Body of pancreas (tissue), 4 donors: ENCODE results near the gene MYL3. TPM values are rescaled to one million over a fixed set of nuclear protein-coding genes. Genes with fewer than 3 reads are reported as not detected.
A peak's percentile ranks its signal among the peaks of the same experiment; 100 is the strongest.

Experiments used
- ATAC-seq: fragments of 150-250 bp; one replicate; pipeline ENCODE4 v1.9.1; 2016
- DNase-seq, 4 donors: peaks; one replicate each; pipeline ENCODE4 v3.0.0-alpha.2; 2019
- H3K27ac ChIP-seq, 4 donors: fragments of 200-600 bp; sonication (generic); 1 replicate in 3 of 4; 2 replicates in 1 of 4; pipeline versions ENCODE4 v1.5.1 to v1.6.1; 2016 to 2019; ENCODE audit warnings: mild to moderate bottlenecking in 1 of 4, mixed read lengths in 1 of 4, moderate library complexity in 1 of 4
- H3K27me3 ChIP-seq, 2 donors: fragments of 200-600 bp; sonication (generic); one replicate each; pipeline ENCODE4 v1.6.0; 2016; ENCODE audit warnings: mild to moderate bottlenecking in 1 of 2
- H3K36me3 ChIP-seq, 2 donors: fragments of 200-600 bp; sonication (generic); replicated peaks in 1 of 2; 2 replicates each; pipeline ENCODE4 v1.5.1; 2016; ENCODE audit warnings: low read depth in 2 of 2; ENCODE audit not compliant: insufficient read depth in 1 of 2
- H3K4me1 ChIP-seq: fragments of 200-600 bp; sonication (generic); one replicate; pipeline ENCODE4 v1.6.0; 2016
- H3K4me3 ChIP-seq, 2 donors: fragments of 200-600 bp; sonication (generic); 1 replicate in 1 of 2; 2 replicates in 1 of 2; pipeline ENCODE4 v1.5.1; 2016 to 2019
- H3K9me3 ChIP-seq, 3 donors: fragments of 200-600 bp; sonication (generic); 1 replicate in 2 of 3; 2 replicates in 1 of 3; pipeline ENCODE4 v1.5.1; 2016
- CTCF ChIP-seq, 7 experiments: fragments of 450-650 bp in 4 of 7; fragments of 200-600 bp in 3 of 7; sonication (generic) in 3 of 7; IDR thresholded peaks; one replicate each; pipeline ENCODE4 v1.5.1; 2016 to 2019; ENCODE audit warnings: antibody characterized with exemption in 7 of 7
- POLR2A ChIP-seq, 3 donors: fragments of 450-650 bp; IDR thresholded peaks; one replicate each; pipeline ENCODE4 v1.6.1; 2016; ENCODE audit warnings: antibody characterized with exemption in 3 of 3, mild to moderate bottlenecking in 2 of 3
- WGBS, 2 donors: methylation state at CpG; one replicate each; pipeline ENCODE4 v1.1.5; 2017; 5-methylcytosine and 5-hydroxymethylcytosine counted together
- intact Hi-C: fragments of 100-400 bp; cut with DNase I; formaldehyde crosslinking; loops from one replicate; pipeline ENCODE4 v1.15.1; 2023
- total RNA-seq, 2 donors: library from RNA; depleted of rRNA; stranded (reverse); fragments of >200 nt; gene quantifications; one replicate each; pipeline ENCODE4 v1.1.0, GENCODE V29; 2016

MYL3 gene
- total RNA-seq, 2 donors from 2014 or later = 10.4 TPM; not detected in 1

- Histone ChIP-seq H3K4me1 (peaks cover 5% of the 10 kb centered on the region), H3K36me3 (no peaks in the 10 kb centered on the region), H3K9me3 (no peaks in the 10 kb centered on the region), H3K27me3 (no peaks in the 10 kb centered on the region), H3K27ac (no peak overlapping the region), H3K4me3 (no peak overlapping the region)
- 79 to 86% methylated on average over 10 of the region's 10 CpGs for WGBS, 2 donors
- DNase-seq (peak in 2 of 4 donors; percentile 1 to 10), ATAC-seq (no peak)
- intact Hi-C loops = no loop called here
- TF ChIP-seq CTCF (IDR thresholded peaks at IDR 0.05) (no peak), POLR2A (IDR thresholded peaks at IDR 0.05) (no peak)
Measured at GRCh38 chr3:46860810-46861604, 2.2 kb downstream of the MYL3 start.

GRCh38 chr3:46860017-46860809 lies 3.0 kb downstream of the MYL3 start:
- Histone ChIP-seq H3K4me3 (no peak overlapping the region), H3K9me3 (no peaks in the 10 kb centered on the region), H3K36me3 (no peaks in the 10 kb centered on the region), H3K27me3 (no peaks in the 10 kb centered on the region), H3K27ac (no peak overlapping the region), H3K4me1 (peaks cover 5% of the 10 kb centered on the region)
- TF ChIP-seq CTCF (IDR thresholded peaks at IDR 0.05) = peak in 3 of 7 experiments; percentile 9 to 25 (median 13)
- TF ChIP-seq POLR2A (IDR thresholded peaks at IDR 0.05) = no peak
- DNase-seq = peak in 2 of 4 donors; percentile 11 to 49
- no peak for ATAC-seq
- intact Hi-C loops = no loop called here
- WGBS, 2 donors = 51 to 84% methylated on average over 3 to 19 of the region's 19 CpGs

- ATAC-seq (no peak), DNase-seq (peak in 2 of 4 donors; percentile 2 to 6)
- H3K27me3 ChIP-seq = no peaks in the 10 kb centered on the region
- no peak overlapping the region for H3K27ac ChIP-seq
- H3K4me1 ChIP-seq = peaks cover 5% of the 10 kb centered on the region
- TF ChIP-seq POLR2A (IDR thresholded peaks at IDR 0.05) = no peak
- TF ChIP-seq CTCF (IDR thresholded peaks at IDR 0.05) = no peak
- WGBS, 2 donors = 66 to 74% methylated on average over 10 to 11 of the region's 11 CpGs
- H3K9me3 ChIP-seq = no peaks in the 10 kb centered on the region
- H3K4me3 ChIP-seq = no peak overlapping the region
- H3K36me3 ChIP-seq = no peaks in the 10 kb centered on the region
- intact Hi-C loops = no loop called here
Measured at GRCh38 chr3:46859001-46859710, 4.1 kb downstream of the MYL3 start.

- H3K9me3 ChIP-seq = no peaks in the 10 kb centered on the region
- H3K4me1 ChIP-seq = peaks cover 5% of the 10 kb centered on the region
- no peak for TF ChIP-seq CTCF (IDR thresholded peaks at IDR 0.05)
- no peak for TF ChIP-seq POLR2A (IDR thresholded peaks at IDR 0.05)
- 85 to 86% methylated on average over 6 of the region's 6 CpGs for WGBS, 2 donors
- no peaks in the 10 kb centered on the region for H3K27me3 ChIP-seq
- H3K27ac ChIP-seq = no peak overlapping the region
- no peak overlapping the region for H3K4me3 ChIP-seq
- peak in 2 of 4 donors; percentile 1 to 3 for DNase-seq
- no peak for ATAC-seq
- H3K36me3 ChIP-seq = no peaks in the 10 kb centered on the region
- intact Hi-C loops = no loop called here
Measured at GRCh38 chr3:46858456-46858855, 4.8 kb downstream of the MYL3 start.
